T-helper 1 cell treated with Interleukin-12 subunit alpha and Interleukin-12 subunit beta and Interleukin-4 antibody, amounts not matched to agents 30 ng/mL and 1 ng/mL, for 36 hours (primary cell): ENCODE measurements around the gene BPTF. TPM values are rescaled to one million over a fixed set of nuclear protein-coding genes. Genes with fewer than 3 reads are reported as not detected.

Experiments
- intact Hi-C: fragments of 100-400 bp; cut with micrococcal nuclease; formaldehyde crosslinking; loops from one replicate; pipeline ENCODE4 v1.15.1; 2024
- total RNA-seq: library from RNA; stranded (reverse); gene quantifications from 2 replicates; pipeline ENCODE4 v1.2.3, GENCODE V29; 2022

The BPTF gene
- total RNA-seq, 1 donor from 2014 or later: 107 TPM

DNA sequence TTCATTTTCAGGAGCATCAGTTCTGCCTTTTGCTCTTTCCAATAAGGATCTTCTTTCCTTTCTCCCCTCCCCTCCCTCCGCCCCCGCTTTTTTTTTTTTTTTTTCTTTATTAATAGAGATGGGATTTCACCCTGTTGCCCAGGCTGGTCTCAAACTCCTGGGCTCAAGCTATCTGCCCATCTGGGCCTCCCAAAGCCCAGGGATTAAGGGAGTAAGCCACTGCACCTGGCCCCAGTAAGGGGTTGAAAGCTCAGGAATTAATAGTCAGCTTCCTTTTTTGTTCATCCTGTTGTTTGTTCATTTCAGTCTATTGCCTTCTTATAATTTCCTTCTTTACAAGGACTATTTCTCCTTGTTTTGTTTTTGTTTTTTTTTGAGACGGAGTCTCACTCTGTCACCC is 178.9 kb downstream of the BPTF start:
- intact Hi-C loops: no loop called here

DNA sequence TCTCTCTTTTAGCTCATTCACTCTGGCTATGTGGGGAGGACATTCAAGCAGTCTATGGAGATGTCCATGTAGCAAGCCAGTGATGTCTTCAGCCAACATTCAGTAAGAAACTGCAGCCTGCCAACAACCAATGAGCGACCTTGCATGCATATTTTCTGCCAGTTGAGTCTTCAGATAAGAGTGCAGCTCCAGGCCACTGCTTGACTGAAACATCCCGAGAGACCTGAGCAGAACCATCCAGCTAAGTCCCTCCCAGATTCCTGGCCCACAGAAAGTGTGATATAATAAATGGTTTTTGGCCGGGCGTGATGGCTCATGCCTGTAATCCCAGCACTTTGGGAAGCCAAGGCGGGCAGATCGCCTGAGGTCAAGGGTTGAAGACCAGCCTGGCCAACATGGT is 181.5 kb downstream of the BPTF start:
- intact Hi-C loops: no loop called here

- intact Hi-C loops: loop anchor here (1.0 to 2.0 kb wide), 4 partner anchors 8 to 211 kb away; no protein-coding TSS in a partner anchor
Observed at GRCh38 chr17:68011199-68011665, 185.9 kb downstream of the BPTF start.

- intact Hi-C loops: no loop called here
Observed at GRCh38 chr17:68013385-68013784, 188.1 kb downstream of the BPTF start.

DNA sequence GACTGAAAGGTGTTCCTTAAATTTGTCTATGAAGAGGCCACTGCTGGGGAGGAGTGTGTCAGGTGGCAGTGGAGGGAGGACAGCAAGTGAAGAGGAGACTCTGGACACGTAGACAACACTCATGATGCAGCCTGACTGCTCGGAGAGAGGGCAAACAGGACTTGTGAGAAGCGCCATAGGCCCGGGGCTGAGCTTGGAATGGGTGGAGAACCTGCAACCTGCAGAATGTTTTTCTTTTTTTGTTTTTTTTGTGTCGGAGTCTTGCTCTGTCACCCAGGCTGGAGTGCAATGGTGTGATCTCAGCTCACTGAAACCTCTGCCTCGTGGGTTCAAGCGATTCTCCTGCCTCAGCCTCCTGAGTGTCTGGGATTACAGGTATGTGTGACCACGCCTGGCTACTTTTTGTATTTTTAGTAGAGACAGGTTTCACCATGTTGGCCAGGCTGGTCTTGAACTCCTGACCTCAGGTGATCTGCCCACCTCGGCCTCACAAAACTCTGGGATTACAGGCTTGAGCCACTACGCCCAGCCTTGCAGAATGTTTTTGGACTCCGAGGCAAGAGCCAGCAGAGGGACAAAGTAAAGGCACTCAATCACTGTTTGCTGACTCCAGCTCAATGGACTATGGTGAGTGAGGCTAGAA is 189.9 kb downstream of the BPTF start:
- intact Hi-C loops: loop anchor here (5.0 kb wide), 1 partner anchor 232 kb away; the partner anchor contains the start of gene AMZ2

DNA sequence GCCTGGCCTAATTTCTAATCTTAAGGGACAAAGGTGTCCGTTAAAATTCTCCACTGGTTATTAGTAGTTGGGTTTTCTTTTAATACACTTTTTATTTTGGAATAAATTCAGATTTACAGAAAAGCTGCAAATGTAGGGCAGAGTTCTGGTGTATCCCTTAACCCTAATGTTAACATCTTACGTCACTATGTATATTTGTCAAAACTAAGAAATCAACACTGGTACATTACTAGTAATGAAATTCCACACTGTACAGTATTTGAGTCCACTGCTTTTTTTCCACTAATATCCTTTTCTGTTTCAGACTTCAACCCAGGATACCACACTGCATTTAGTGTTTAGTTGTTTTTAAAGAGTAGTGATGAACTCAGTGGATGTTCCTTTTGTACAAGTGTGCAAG is 191.5 kb downstream of the BPTF start:
- intact Hi-C loops: loop anchor here (5.0 kb wide), 1 partner anchor 230 kb away; the partner anchor contains the start of gene AMZ2

GRCh38 chr17:68018493-68018892 is 193.2 kb downstream of the BPTF start:
- intact Hi-C loops: loop anchor here (5.0 kb wide), 1 partner anchor 229 kb away; the partner anchor contains the start of gene AMZ2

GRCh38 chr17:68019336-68019674 is 194.0 kb downstream of the BPTF start:
- intact Hi-C loops: loop anchor here (1.0 to 5.0 kb wide), 2 partner anchors 8 to 228 kb away; partner anchors contain the start of gene AMZ2

GRCh38 chr17:68019675-68020408 is 194.5 kb downstream of the BPTF start:
- intact Hi-C loops: loop anchor here (1.0 to 5.0 kb wide), 5 partner anchors 9 to 227 kb away; partner anchors contain the start of genes AMZ2 and KPNA2

- intact Hi-C loops: loop anchor here (1.0 to 5.0 kb wide), 3 partner anchors 15 to 82 kb away; partner anchors contain the start of gene KPNA2
Observed at GRCh38 chr17:68020409-68020756, 195.1 kb downstream of the BPTF start.

GRCh38 chr17:68020791-68021190 is 195.5 kb downstream of the BPTF start:
- intact Hi-C loops: loop anchor here (1.0 to 5.0 kb wide), 3 partner anchors 15 to 82 kb away; partner anchors contain the start of gene KPNA2

GRCh38 chr17:68021963-68022362 is 196.7 kb downstream of the BPTF start:
- intact Hi-C loops: loop anchor here (5.0 kb wide), 1 partner anchor 80 kb away; no protein-coding TSS in a partner anchor

DNA sequence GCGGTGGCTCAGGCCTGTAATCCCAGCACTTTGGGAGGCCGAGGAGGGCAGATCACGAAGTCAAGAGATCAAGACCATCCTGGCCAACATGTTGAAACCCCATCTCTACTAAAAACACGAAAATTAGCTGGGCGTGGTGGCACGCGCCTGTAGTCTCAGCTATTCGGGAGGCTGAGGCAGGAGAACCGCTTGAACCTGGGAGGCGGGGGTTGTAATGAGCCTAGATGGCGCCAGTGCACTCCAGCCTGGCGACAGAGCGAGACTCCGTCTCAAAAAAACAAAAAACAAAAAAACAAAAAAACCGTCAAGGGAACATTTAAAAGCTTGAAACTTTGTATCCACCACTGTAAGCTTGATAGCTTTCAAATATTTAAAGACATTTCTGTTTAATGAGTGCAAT is 197.2 kb downstream of the BPTF start:
- intact Hi-C loops: loop anchor here (5.0 kb wide), 1 partner anchor 80 kb away; no protein-coding TSS in a partner anchor

DNA sequence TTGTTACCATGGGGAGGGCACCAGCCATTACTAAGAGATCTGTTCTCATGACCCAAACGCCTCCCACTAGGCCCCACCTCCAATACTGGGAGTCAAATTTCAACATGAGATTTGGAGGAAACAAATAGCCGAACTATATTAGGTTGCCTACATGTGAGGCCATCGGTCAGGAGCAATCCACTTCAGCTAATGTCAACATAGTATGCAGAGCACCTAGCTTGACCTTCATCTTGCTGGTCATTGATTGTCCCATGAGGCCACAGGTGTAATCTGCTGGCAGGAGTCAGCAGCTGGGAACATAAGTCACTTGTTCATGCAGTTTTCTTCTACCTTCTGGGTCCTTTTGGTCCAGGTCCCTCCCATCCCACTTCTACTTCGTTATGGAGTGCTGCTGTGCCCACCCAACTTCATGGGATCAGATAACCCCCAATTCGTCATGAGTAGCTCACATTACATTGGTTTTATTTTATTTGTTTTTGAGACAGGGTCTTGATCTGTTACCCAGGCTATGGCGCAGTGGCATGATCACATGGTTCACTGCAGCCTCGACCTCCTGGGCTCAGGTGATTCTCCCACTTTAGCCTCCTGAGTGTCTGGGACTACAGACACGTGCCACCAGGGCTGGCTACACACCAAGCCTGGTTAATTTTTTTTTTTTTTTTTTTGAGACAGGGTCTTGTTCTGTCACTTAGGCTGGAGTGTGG is 204.4 kb downstream of the BPTF start:
- intact Hi-C loops: no loop called here

Other genes with a start within 250 kb of the BPTF start
- gene NOL11, start 107.6 kb upstream of the BPTF start, total RNA-seq: 60.7 and 65.8 TPM in 2 replicates
- 6.0 and 7.8 TPM in 2 replicates for gene C17orf58, start 171.0 kb downstream of the BPTF start, total RNA-seq
- 159 and 179 TPM in 2 replicates for gene KPNA2, start 210.2 kb downstream of the BPTF start, total RNA-seq